ENCODE measurements around the gene LRRC53. TPM values are rescaled to one million over a fixed set of nuclear protein-coding genes. Genes with fewer than 3 reads are reported as not detected.

Gene LRRC53
- total RNA-seq, 1 experiment from 2014 or later: not detected

- Mint-ChIP-seq H3K9me3 (ENCODE audit: low read depth, unreplicated experiment) (peaks cover 6% of the 10 kb centered on the region), H3K27ac (ENCODE audit: unreplicated experiment) (no peak overlapping the region), H3K4me3 (ENCODE audit: low read depth, unreplicated experiment) (no peak overlapping the region), H3K27me3 (ENCODE audit: unreplicated experiment) (no peaks in the 10 kb centered on the region), H3K4me1 (ENCODE audit: low read depth, unreplicated experiment) (no peaks in the 10 kb centered on the region), H3K36me3 (ENCODE audit: insufficient read depth, unreplicated experiment) (no peaks in the 10 kb centered on the region)
- intact Hi-C loops (cut with micrococcal nuclease; ENCODE audit: unreplicated experiment): no loop called here
- no peak for TF ChIP-seq CTCF (IDR thresholded peaks at IDR 0.05; ENCODE audit: unreplicated experiment)
- CTCF ChIA-PET: no interaction called here
- no peak for DNase-seq
- no TSS peak for BruUV-seq (replicated peaks)
Observed at GRCh38 chr1:74431531-74431930, 80.9 kb downstream of the LRRC53 start.

GRCh38 chr1:74430342-74430934 is 82.0 kb downstream of the LRRC53 start:
- no peak for TF ChIP-seq CTCF (IDR thresholded peaks at IDR 0.05; ENCODE audit: unreplicated experiment)
- H3K4me3 Mint-ChIP-seq (ENCODE audit: low read depth, unreplicated experiment): no peak overlapping the region
- H3K27ac Mint-ChIP-seq (ENCODE audit: unreplicated experiment): no peak overlapping the region
- peaks cover 8% of the 10 kb centered on the region for H3K9me3 Mint-ChIP-seq (ENCODE audit: low read depth, unreplicated experiment)
- no peak for DNase-seq
- BruUV-seq (replicated peaks): no TSS peak
- intact Hi-C loops (cut with micrococcal nuclease; ENCODE audit: unreplicated experiment): no loop called here
- CTCF ChIA-PET: no interaction called here
- no peaks in the 10 kb centered on the region for H3K4me1 Mint-ChIP-seq (ENCODE audit: low read depth, unreplicated experiment)
- H3K36me3 Mint-ChIP-seq (ENCODE audit: insufficient read depth, unreplicated experiment): no peaks in the 10 kb centered on the region
- no peaks in the 10 kb centered on the region for H3K27me3 Mint-ChIP-seq (ENCODE audit: unreplicated experiment)

GRCh38 chr1:74429580-74429979 is 82.8 kb downstream of the LRRC53 start:
- H3K4me1 Mint-ChIP-seq (ENCODE audit: low read depth, unreplicated experiment): no peaks in the 10 kb centered on the region
- CTCF ChIA-PET: no interaction called here
- H3K27me3 Mint-ChIP-seq (ENCODE audit: unreplicated experiment): no peaks in the 10 kb centered on the region
- DNase-seq: no peak
- H3K27ac Mint-ChIP-seq (ENCODE audit: unreplicated experiment): no peak overlapping the region
- H3K9me3 Mint-ChIP-seq (ENCODE audit: low read depth, unreplicated experiment): peaks cover 9% of the 10 kb centered on the region
- no TSS peak for BruUV-seq (replicated peaks)
- TF ChIP-seq CTCF (IDR thresholded peaks at IDR 0.05; ENCODE audit: unreplicated experiment): no peak
- H3K36me3 Mint-ChIP-seq (ENCODE audit: insufficient read depth, unreplicated experiment): no peaks in the 10 kb centered on the region
- intact Hi-C loops (cut with micrococcal nuclease; ENCODE audit: unreplicated experiment): no loop called here
- no peak overlapping the region for H3K4me3 Mint-ChIP-seq (ENCODE audit: low read depth, unreplicated experiment)

GRCh38 chr1:74427681-74428080 is 84.7 kb downstream of the LRRC53 start:
- no peak overlapping the region for H3K27ac Mint-ChIP-seq (ENCODE audit: unreplicated experiment)
- intact Hi-C loops (cut with micrococcal nuclease; ENCODE audit: unreplicated experiment): no loop called here
- TF ChIP-seq CTCF (IDR thresholded peaks at IDR 0.05; ENCODE audit: unreplicated experiment): no peak
- CTCF ChIA-PET: no interaction called here
- no peak overlapping the region for H3K4me3 Mint-ChIP-seq (ENCODE audit: low read depth, unreplicated experiment)
- H3K27me3 Mint-ChIP-seq (ENCODE audit: unreplicated experiment): no peaks in the 10 kb centered on the region
- no peak for DNase-seq
- no peaks in the 10 kb centered on the region for H3K4me1 Mint-ChIP-seq (ENCODE audit: low read depth, unreplicated experiment)
- peaks cover 11% of the 10 kb centered on the region for H3K9me3 Mint-ChIP-seq (ENCODE audit: low read depth, unreplicated experiment)
- BruUV-seq (replicated peaks): no TSS peak
- H3K36me3 Mint-ChIP-seq (ENCODE audit: insufficient read depth, unreplicated experiment): no peaks in the 10 kb centered on the region

All from Calu3 (cell line).